ENCODE data around the gene AURKAIP1. TPM values are rescaled to one million over a fixed set of nuclear protein-coding genes. Genes with fewer than 3 reads are reported as not detected.
"Not testable (repeated sequence)": the region's sequence is repeated elsewhere in the genome, so short reads cannot be mapped to it uniquely, and the experiment has no call there.

Gene AURKAIP1
- total RNA-seq, 1 donor from 2014 or later: 93.5 TPM

DNA sequence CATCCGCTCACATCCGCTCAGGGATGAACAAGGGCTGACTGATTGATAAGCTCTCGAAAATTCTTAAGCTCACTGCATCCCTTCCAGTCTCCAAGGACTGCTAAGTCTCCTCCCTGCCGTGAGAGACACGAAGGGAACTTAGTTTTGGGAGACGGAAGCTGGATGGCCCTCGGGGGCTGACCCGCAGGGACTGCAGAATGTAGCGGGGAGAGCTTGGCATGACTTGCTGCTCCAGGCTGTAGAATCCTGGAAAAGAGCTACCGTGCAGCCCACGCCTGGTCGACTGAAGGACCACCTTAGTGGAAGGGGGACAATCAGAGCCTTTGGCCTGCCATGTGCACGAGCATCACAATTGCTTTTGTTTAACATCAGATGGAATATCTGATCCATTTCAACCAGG lies 40.7 kb upstream of the AURKAIP1 start:
- DNase-seq (ENCODE audit: low read depth): no peak
- Histone ChIP-seq H3K36me3 (ENCODE audit: control insufficient read depth, insufficient read depth, low read length) (no peaks in the 10 kb centered on the region), H3K4me3 (ENCODE audit: low read depth, low read length) (no peak overlapping the region), H3K27me3 (ENCODE audit: control insufficient read depth, insufficient read depth, low read length) (no peaks in the 10 kb centered on the region)
- TF ChIP-seq, protein P1, sequence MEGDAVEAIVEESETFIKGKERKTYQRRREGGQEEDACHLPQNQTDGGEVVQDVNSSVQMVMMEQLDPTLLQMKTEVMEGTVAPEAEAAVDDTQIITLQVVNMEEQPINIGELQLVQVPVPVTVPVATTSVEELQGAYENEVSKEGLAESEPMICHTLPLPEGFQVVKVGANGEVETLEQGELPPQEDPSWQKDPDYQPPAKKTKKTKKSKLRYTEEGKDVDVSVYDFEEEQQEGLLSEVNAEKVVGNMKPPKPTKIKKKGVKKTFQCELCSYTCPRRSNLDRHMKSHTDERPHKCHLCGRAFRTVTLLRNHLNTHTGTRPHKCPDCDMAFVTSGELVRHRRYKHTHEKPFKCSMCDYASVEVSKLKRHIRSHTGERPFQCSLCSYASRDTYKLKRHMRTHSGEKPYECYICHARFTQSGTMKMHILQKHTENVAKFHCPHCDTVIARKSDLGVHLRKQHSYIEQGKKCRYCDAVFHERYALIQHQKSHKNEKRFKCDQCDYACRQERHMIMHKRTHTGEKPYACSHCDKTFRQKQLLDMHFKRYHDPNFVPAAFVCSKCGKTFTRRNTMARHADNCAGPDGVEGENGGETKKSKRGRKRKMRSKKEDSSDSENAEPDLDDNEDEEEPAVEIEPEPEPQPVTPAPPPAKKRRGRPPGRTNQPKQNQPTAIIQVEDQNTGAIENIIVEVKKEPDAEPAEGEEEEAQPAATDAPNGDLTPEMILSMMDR (IDR thresholded peaks at IDR 0.05; ENCODE audit: insufficient read depth, low read length, severe bottlenecking): no peak
- peak; percentile 93 for FAIRE-seq

DNA sequence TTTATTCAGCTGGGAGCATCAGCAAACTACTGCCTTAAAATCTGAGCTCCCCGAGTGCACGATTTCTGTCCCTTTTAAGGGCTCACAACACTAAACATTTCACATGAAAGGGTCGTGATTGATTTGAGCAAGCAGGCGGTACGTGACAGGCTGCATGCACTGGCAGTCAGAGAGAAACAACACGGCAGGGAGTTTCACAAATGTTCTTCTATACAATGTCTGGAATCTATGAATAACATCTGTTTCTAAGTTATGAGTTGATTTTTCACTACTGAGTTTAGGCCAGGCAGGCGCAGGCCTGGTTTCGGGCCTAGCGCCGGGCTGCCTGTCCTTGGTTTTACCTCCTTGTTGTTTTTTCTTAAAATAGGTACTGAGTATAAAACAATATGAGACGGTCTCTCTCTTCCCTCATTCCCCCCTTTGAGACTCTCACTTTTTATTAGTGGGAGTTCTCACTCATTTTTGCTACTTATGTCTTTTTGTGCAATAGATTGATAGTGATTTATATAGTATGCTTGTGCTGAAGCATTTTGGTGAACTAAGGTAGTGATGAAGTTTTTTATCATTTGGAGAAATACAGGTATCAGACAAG lies 37.4 kb upstream of the AURKAIP1 start:
- not testable (repeated sequence) for H3K4me3 ChIP-seq (ENCODE audit: low read depth, low read length); H3K27me3 ChIP-seq (ENCODE audit: control insufficient read depth, insufficient read depth, low read length); DNase-seq (ENCODE audit: low read depth); FAIRE-seq; H3K36me3 ChIP-seq (ENCODE audit: control insufficient read depth, insufficient read depth, low read length)

DNA sequence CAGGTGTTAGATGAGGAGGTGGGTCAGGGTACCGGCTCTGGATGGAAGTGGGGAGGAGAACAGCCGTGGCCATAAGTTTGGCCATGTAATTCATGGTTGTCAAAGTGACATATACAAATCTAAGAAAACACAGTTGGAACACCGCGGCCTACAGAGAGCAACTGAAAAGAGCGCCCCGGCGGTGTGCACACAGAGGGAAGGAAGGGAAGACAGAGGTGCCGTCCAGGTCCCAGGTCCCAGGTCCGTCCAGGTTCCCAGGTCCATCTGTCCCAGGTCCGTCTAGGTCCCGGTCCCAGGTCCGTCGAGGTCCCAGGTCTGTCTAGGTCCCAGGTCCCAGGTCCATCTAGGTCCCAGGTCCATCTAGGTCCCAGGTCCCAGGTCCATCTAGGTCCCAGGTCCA lies 36.6 kb upstream of the AURKAIP1 start:
- Histone ChIP-seq H3K27me3 (ENCODE audit: control insufficient read depth, insufficient read depth, low read length) (no peaks in the 10 kb centered on the region), H3K36me3 (ENCODE audit: control insufficient read depth, insufficient read depth, low read length) (peaks cover 1% of the 10 kb centered on the region), H3K4me3 (ENCODE audit: low read depth, low read length) (no peak overlapping the region)
- FAIRE-seq (no peak), DNase-seq (ENCODE audit: low read depth) (no peak)
- TF ChIP-seq, protein P1 (IDR thresholded peaks at IDR 0.05; ENCODE audit: insufficient read depth, low read length, severe bottlenecking): no peak

DNA sequence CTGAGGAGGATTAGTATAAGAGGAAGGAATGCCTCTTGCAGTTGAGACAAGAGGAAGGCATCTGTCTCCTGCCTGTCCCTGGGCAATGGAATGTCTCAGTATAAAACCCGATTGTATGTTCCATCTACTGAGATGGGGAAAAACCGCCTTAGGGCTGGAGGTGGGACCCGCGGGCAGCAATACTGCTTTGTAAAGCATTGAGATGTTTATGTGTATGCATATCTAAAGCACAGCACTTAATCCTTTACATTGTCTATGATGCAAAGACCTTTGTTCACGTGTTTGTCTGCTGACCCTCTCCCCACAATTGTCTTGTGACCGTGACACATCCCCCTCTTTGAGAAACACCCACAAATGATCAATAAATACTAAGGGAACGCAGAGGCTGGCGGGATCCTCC lies 35.2 kb upstream of the AURKAIP1 start:
- H3K4me3 ChIP-seq (ENCODE audit: low read depth, low read length); H3K36me3 ChIP-seq (ENCODE audit: control insufficient read depth, insufficient read depth, low read length); DNase-seq (ENCODE audit: low read depth); H3K27me3 ChIP-seq (ENCODE audit: control insufficient read depth, insufficient read depth, low read length); FAIRE-seq: not testable (repeated sequence)

DNA sequence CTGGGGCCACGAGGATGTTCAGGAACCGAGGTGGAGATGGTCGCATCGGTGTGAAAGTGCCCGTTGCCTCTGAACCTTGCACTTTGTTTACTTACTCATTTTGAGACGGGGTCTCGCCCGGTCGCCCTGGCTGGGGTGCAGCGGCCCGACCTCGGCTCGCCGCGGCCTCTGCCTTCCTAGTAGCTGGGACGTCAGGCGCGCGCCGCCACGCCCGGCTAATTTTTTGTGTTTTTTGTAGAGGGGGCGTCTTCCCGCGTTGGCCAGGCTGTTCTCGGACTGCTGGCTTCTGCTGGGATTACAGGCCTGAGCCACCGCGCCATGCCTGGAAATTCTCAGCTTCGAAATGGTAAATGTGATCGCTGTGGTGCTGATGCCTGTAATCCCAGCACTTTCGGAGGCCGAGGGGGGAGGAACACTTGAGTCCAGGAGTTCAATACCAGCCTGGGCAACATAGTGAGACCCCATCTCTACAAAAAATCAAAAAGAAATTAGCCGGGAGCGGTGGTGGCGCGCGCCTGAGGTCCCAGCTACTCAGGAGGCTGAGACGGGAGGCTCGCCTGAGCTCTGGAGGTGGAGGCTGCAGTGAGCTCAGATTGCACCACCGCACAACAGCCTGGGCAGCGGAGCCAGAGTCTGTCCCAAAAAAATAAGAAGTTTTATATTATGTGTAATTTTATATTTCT lies 32.8 kb upstream of the AURKAIP1 start:
- H3K4me3 ChIP-seq (ENCODE audit: low read depth, low read length): peak overlapping the region; percentile 90
- TF ChIP-seq, protein P1 (IDR thresholded peaks at IDR 0.05; ENCODE audit: insufficient read depth, low read length, severe bottlenecking): peak; percentile 14
- FAIRE-seq (no peak), DNase-seq (ENCODE audit: low read depth) (no peak)
- peaks cover 13% of the 10 kb centered on the region for H3K36me3 ChIP-seq (ENCODE audit: control insufficient read depth, insufficient read depth, low read length)
- no peaks in the 10 kb centered on the region for H3K27me3 ChIP-seq (ENCODE audit: control insufficient read depth, insufficient read depth, low read length)

DNA sequence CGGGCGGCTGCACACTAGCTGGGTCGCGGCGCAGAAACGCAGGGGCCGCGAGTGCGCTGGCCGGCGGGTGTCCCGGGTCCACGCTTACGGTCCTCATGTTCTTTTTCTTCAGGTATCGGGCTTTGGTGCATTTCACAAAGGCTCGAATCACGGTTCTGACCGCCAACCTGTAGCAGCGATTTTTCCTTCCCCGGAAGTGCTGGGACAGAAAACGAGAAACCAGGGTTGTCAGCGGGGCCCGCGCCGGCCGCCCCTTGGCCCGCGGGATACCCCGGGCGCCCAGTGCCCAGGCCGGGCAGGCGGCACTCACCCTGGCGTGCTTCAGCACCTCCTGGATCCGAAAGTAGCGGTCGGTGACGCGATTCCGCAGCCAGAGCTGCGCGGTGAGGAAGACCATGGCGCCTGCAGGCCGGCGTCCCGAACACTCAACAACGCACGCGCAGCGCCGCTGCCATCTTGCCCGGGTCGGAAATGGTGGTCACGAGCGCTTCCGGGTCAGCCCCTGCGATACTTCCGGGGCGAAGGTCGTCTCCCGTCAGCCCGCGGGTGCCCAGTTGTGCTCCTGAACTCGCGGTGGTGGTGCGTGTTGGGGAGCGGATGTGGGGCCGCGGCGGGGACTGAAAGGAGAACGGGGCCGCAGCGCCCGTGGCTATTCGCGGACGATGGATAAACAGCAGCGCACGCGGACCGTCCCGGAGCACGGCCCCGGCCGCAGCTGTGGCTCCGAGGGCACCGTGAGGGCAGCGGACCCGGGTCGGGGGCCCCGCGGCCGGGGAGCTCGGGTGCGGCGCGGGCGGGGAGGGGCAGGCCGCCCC lies 32.0 kb upstream of the AURKAIP1 start, which contains the start of gene MRPL20:
Gene MRPL20 (minus strand): TSS at position 473 of the 815 bp plus-strand sequence. CDS start 76 bp downstream, at position 397.
- DNase-seq (ENCODE audit: low read depth) (peak; percentile 81), FAIRE-seq (no peak)
- peaks cover 17% of the 10 kb centered on the region for H3K36me3 ChIP-seq (ENCODE audit: control insufficient read depth, insufficient read depth, low read length)
- peak within 1 kb of the TSS; percentile 90 for H3K4me3 ChIP-seq (ENCODE audit: low read depth, low read length)
- TF ChIP-seq, protein P1 (IDR thresholded peaks at IDR 0.05; ENCODE audit: insufficient read depth, low read length, severe bottlenecking): no peak
- H3K27me3 ChIP-seq (ENCODE audit: control insufficient read depth, insufficient read depth, low read length): no peaks in the 10 kb centered on the region
